ENCODE data around the gene PDCD1LG2. TPM values are rescaled to one million over a fixed set of nuclear protein-coding genes. Genes with fewer than 3 reads are reported as not detected.

The PDCD1LG2 gene
- polyA plus RNA-seq, 3 donors: 0.16 to 0.41 (median 0.17) TPM

DNA sequence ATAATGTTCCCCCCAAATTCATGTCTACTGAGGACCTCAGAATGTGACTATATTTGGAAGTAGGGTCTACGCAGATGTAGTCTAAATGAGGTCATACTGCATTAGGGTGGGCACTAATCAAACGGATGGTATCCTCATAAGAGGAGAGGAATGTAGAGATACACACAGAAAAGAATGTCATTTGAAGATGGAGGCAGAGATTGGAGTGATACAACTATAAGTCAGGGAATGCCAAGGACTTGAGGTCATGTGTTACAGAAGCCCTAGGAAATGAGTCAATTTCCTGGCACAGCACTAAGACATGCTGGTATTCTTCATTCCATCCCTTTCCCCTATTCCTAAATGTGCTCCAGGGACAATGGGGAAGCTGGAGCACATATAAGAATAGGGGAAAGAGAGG is 758 bp upstream of the PDCD1LG2 start:
- WGBS (ENCODE audit: insufficient coverage): 90% methylated on average over 2 of the region's 2 CpGs
- peak overlapping the region in 1 of 2 donors; percentile 82 for H3K27ac ChIP-seq (ENCODE audit: low read depth in 1 of 2, low read length in 2 of 2)
- H3K9me3 ChIP-seq (replicated peaks in 1 of 2; ENCODE audit: control insufficient read depth in 1 of 2, insufficient read depth in 1 of 2, low read length in 2 of 2): no peaks in the 10 kb centered on the region
- H3K4me1 ChIP-seq (ENCODE audit: control insufficient read depth in 1 of 2, insufficient read depth in 2 of 2, low read length in 2 of 2): peaks cover 43 to 54% of the 10 kb centered on the region in 2 donors
- Mint-ChIP-seq H3K9me3 (peaks cover 0 to 6% (median 2%) of the 10 kb centered on the region in 7 donors), H3K27me3 (ENCODE audit: low read depth in 3 of 3) (peaks cover 0 to 5% (median 0%) of the 10 kb centered on the region in 3 donors), H3K36me3 (no peaks in the 10 kb centered on the region), H3K27ac (peak overlapping the region; percentile 92 to 96 (median 94)), H3K4me1 (peaks cover 59% of the 10 kb centered on the region), H3K4me3 (peak overlapping the region; percentile 1 to 84)
- H3K4me2 ChIP-seq (replicated peaks; ENCODE audit: extremely low read depth, low read length, poor library complexity, severe bottlenecking): peak overlapping the region; percentile 47
- peak in 2 of 3 donors; percentile 36 to 74 for DNase-seq
- no peaks in the 10 kb centered on the region for H3K27me3 ChIP-seq (ENCODE audit: control insufficient read depth in 2 of 2, insufficient read depth in 2 of 2, low read length in 2 of 2)
- intact Hi-C loops (cut with micrococcal nuclease): no loop called here
- no peak overlapping the region for H2AFZ ChIP-seq (ENCODE audit: insufficient read depth, low read depth, low read length, poor library complexity, severe bottlenecking)
- H3K36me3 ChIP-seq (replicated peaks in 1 of 2; ENCODE audit: control insufficient read depth in 1 of 2, insufficient read depth in 2 of 2, low read length in 2 of 2): no peaks in the 10 kb centered on the region
- no peaks in the 10 kb centered on the region for H4K20me1 ChIP-seq (ENCODE audit: insufficient read depth, low read length)
- TF ChIP-seq, protein P1, sequence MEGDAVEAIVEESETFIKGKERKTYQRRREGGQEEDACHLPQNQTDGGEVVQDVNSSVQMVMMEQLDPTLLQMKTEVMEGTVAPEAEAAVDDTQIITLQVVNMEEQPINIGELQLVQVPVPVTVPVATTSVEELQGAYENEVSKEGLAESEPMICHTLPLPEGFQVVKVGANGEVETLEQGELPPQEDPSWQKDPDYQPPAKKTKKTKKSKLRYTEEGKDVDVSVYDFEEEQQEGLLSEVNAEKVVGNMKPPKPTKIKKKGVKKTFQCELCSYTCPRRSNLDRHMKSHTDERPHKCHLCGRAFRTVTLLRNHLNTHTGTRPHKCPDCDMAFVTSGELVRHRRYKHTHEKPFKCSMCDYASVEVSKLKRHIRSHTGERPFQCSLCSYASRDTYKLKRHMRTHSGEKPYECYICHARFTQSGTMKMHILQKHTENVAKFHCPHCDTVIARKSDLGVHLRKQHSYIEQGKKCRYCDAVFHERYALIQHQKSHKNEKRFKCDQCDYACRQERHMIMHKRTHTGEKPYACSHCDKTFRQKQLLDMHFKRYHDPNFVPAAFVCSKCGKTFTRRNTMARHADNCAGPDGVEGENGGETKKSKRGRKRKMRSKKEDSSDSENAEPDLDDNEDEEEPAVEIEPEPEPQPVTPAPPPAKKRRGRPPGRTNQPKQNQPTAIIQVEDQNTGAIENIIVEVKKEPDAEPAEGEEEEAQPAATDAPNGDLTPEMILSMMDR (IDR thresholded peaks at IDR 0.05): no peak
- no peaks in the 10 kb centered on the region for H3K79me2 ChIP-seq (ENCODE audit: insufficient read depth, low read length)
- H3K4me3 ChIP-seq (replicated peaks in 1 of 3; ENCODE audit: low read depth in 2 of 3, low read length in 3 of 3): peak overlapping the region in 1 of 3 experiments; percentile 52
- no peak overlapping the region for H3K9ac ChIP-seq (ENCODE audit: insufficient read depth, low read length, poor library complexity, severe bottlenecking)

DNA sequence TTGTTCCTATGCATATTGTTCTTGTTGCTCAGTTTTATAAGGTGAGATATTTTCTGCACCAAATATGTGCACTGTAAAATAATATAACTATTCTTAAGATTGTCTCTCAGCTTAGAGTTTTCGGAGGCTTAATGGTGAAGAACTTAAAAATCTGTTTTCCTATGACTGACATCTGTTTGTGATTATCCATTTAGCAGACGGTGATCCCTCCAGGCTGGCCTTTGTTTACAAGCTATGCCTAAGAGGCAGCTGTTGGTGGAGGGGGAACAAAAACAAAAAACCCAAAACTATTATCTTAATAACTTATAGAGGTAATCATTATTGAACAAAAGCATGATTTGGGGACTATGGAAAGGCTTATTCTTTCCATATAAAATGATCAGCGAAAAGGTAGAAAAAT is 658 bp downstream of the PDCD1LG2 start:
- Mint-ChIP-seq H3K27ac (peak overlapping the region in 6 of 7 donors; percentile 92 to 96 (median 94)), H3K27me3 (ENCODE audit: low read depth in 3 of 3) (peaks cover 0 to 2% (median 0%) of the 10 kb centered on the region in 3 donors), H3K36me3 (no peaks in the 10 kb centered on the region), H3K4me3 (peak overlapping the region in 1 of 2 donors; percentile 84), H3K9me3 (peaks cover 0 to 5% (median 0%) of the 10 kb centered on the region in 7 donors), H3K4me1 (peaks cover 59% of the 10 kb centered on the region)
- Histone ChIP-seq H3K36me3 (replicated peaks in 1 of 2; ENCODE audit: control insufficient read depth in 1 of 2, insufficient read depth in 2 of 2, low read length in 2 of 2) (no peaks in the 10 kb centered on the region), H2AFZ (ENCODE audit: insufficient read depth, low read depth, low read length, poor library complexity, severe bottlenecking) (no peak overlapping the region), H3K79me2 (ENCODE audit: insufficient read depth, low read length) (no peaks in the 10 kb centered on the region), H3K9ac (ENCODE audit: insufficient read depth, low read length, poor library complexity, severe bottlenecking) (peak overlapping the region; percentile 37), H3K9me3 (replicated peaks in 1 of 2; ENCODE audit: control insufficient read depth in 1 of 2, insufficient read depth in 1 of 2, low read length in 2 of 2) (no peaks in the 10 kb centered on the region), H4K20me1 (ENCODE audit: insufficient read depth, low read length) (no peaks in the 10 kb centered on the region), H3K4me1 (ENCODE audit: control insufficient read depth in 1 of 2, insufficient read depth in 2 of 2, low read length in 2 of 2) (peaks cover 44 to 58% of the 10 kb centered on the region in 2 donors), H3K4me3 (replicated peaks in 1 of 3; ENCODE audit: low read depth in 2 of 3, low read length in 3 of 3) (peak overlapping the region in 1 of 3 experiments; percentile 52), H3K27ac (ENCODE audit: low read depth in 1 of 2, low read length in 2 of 2) (peak overlapping the region; percentile 47 to 82), H3K27me3 (ENCODE audit: control insufficient read depth in 2 of 2, insufficient read depth in 2 of 2, low read length in 2 of 2) (no peaks in the 10 kb centered on the region), H3K4me2 (replicated peaks; ENCODE audit: extremely low read depth, low read length, poor library complexity, severe bottlenecking) (peak overlapping the region; percentile 47)
- DNase-seq: no peak
- WGBS (ENCODE audit: insufficient coverage): no CpG with 5 or more reads among the region's 3 CpGs
- intact Hi-C loops (cut with micrococcal nuclease): loop anchor here (10.0 kb wide), 2 partner anchors 54 to 56 kb away; partner anchors contain the start of gene CD274 (in 2 of the 2)
- TF ChIP-seq, protein P1 (IDR thresholded peaks at IDR 0.05): no peak
